Transverse colon (tissue), 4 donors: ENCODE results near the gene CSPG5. TPM values are rescaled to one million over a fixed set of nuclear protein-coding genes. Genes with fewer than 3 reads are reported as not detected.

Experiments used
- DNase-seq: peaks from one replicate; pipeline ENCODE4 v3.0.0-alpha.2; 2019
- H3K27ac ChIP-seq, 4 donors: fragments of 200-600 bp; sonication (generic); 2 replicates each; pipeline ENCODE4 v1.5.1; 2016 to 2018; ENCODE audit warnings: inconsistent platforms in 4 of 4
- H3K27me3 ChIP-seq: fragments of 200-600 bp; sonication (generic); 2 replicates; pipeline ENCODE4 v1.5.1; 2017; ENCODE audit warnings: inconsistent platforms
- H3K36me3 ChIP-seq, 4 donors: fragments of 200-600 bp; sonication (generic); 2 replicates each; pipeline ENCODE4 v1.5.1; 2017 to 2019; ENCODE audit warnings: inconsistent platforms in 4 of 4
- H3K4me1 ChIP-seq, 4 donors: fragments of 200-600 bp; sonication (generic); 2 replicates each; pipeline ENCODE4 v1.5.1; 2017 to 2020; ENCODE audit warnings: inconsistent platforms in 4 of 4
- H3K4me3 ChIP-seq, 4 donors: fragments of 200-600 bp; sonication (generic); 1 replicate in 1 of 4; 2 replicates in 3 of 4; pipeline versions ENCODE4 v1.5.1 to v1.6.1; 2017 to 2019; ENCODE audit warnings: inconsistent platforms in 4 of 4
- H3K9me3 ChIP-seq, 2 donors: fragments of 200-600 bp; sonication (generic); 2 replicates each; pipeline ENCODE4 v1.5.1; 2017 to 2019; ENCODE audit warnings: inconsistent platforms in 2 of 2
- EP300 ChIP-seq: sonication (generic); formaldehyde crosslinking; IDR thresholded peaks from one replicate; pipeline ENCODE4 v1.6.1; 2017; ENCODE audit warnings: antibody characterized with exemption, low read depth
- POLR2A ChIP-seq: fragments of 450-650 bp; IDR thresholded peaks from one replicate; pipeline ENCODE4 v1.6.1; 2016; ENCODE audit warnings: antibody characterized with exemption, mild to moderate bottlenecking, moderate library complexity
- POLR2AphosphoS5 ChIP-seq, 3 donors: sonication (generic); formaldehyde crosslinking; IDR thresholded peaks; one replicate each; pipeline ENCODE4 v1.6.1; 2016; ENCODE audit warnings: antibody characterized with exemption in 3 of 3
- WGBS, 2 donors: methylation state at CpG; one replicate each; pipeline ENCODE4 v1.1.5; 2018; ENCODE audit warnings: low coverage in 1 of 2; 5-methylcytosine and 5-hydroxymethylcytosine counted together
- in situ Hi-C, 4 donors: fragments of 200-750 bp; cut with MboI; loops; one replicate each; pipeline versions ENCODE4 v1.15.0 to v1.15.1; 2017; ENCODE audit warnings: low sequenced_read_pairs in 3 of 4, low pct_ligation_motif_present in 1 of 4, low pct_unique_long_range_greater_than_20kb in 1 of 4
- intact Hi-C: fragments of 100-400 bp; cut with DNase I; formaldehyde crosslinking; loops from one replicate; pipeline ENCODE4 v1.15.1; 2023; ENCODE audit warnings: low total_unique reads
- total RNA-seq, 4 donors: library from RNA; depleted of rRNA; stranded (reverse); fragments of >200 nt; gene quantifications; one replicate each; pipeline ENCODE4 v1.1.0, GENCODE V29; 2016
- TF ChIP-seq, protein P1 (sequence below), 5 experiments: fragments of 200-600 bp in 3 of 5; fragments of 450-650 bp in 2 of 5; sonication (generic) in 3 of 5; IDR thresholded peaks; 1 replicate in 2 of 5; 2 replicates in 3 of 5; pipeline ENCODE4 v1.5.1; 2016 to 2017; ENCODE audit warnings: antibody characterized with exemption in 5 of 5, inconsistent platforms in 3 of 5, mild to moderate bottlenecking in 2 of 5, moderate library complexity in 1 of 5

The CSPG5 gene
- total RNA-seq, 4 donors from 2014 or later: 0.60 to 2.6 (median 0.96) TPM; not detected in 1

DNA sequence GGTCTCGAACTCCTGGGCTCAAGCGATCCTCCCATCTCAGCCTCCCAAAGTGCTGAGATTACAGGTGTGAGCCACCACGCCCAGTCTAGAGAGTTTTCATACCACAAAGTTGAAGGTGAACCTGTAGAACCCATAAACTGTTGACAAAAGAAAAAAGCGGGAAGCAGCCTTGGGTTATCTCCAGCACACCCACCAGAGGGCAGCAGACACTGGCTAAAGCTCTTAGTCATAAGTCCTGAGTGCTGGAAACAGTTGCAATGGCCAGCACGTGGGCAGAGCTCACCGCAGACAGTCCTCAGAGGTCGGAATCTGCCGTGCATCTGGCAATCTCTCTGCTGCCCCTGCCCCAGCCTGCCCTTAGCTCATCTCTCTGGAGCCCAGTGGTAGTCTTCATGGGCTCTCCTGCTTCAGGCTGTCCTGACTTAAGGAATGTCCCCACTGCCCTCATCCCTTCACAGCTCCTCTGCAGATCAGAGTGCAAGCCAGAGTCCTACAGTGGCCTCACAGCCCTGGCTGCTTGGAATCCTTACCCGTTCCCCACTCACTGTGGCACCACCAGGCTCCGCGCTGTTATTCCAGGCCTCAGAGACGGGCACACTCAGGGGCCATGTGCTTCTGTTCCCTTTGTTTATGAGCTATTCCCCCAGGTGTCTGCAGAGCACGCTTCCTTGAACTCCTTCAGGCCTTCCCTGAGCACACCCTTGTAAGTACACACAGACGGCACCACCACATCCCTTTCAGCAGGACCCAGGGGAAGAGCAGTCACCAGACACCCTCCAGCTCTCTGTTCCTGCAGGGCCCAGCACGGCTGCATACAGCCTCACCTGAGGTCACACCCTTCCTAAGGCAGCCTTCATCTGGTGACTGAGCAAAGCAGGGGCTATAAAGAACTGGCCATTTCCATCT is 56.3 kb downstream of the CSPG5 start:
- DNase-seq: peak; percentile 86
- peaks cover 0 to 6% (median 5%) of the 10 kb centered on the region in 4 donors for H3K4me1 ChIP-seq
- no peak overlapping the region for H3K27ac ChIP-seq
- TF ChIP-seq, protein P1, sequence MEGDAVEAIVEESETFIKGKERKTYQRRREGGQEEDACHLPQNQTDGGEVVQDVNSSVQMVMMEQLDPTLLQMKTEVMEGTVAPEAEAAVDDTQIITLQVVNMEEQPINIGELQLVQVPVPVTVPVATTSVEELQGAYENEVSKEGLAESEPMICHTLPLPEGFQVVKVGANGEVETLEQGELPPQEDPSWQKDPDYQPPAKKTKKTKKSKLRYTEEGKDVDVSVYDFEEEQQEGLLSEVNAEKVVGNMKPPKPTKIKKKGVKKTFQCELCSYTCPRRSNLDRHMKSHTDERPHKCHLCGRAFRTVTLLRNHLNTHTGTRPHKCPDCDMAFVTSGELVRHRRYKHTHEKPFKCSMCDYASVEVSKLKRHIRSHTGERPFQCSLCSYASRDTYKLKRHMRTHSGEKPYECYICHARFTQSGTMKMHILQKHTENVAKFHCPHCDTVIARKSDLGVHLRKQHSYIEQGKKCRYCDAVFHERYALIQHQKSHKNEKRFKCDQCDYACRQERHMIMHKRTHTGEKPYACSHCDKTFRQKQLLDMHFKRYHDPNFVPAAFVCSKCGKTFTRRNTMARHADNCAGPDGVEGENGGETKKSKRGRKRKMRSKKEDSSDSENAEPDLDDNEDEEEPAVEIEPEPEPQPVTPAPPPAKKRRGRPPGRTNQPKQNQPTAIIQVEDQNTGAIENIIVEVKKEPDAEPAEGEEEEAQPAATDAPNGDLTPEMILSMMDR (IDR thresholded peaks at IDR 0.05): peak; percentile 85 to 97 (median 90)
- TF ChIP-seq POLR2A (no peak), POLR2AphosphoS5 (IDR thresholded peaks at IDR 0.05) (peak in 1 of 3 donors; percentile 40), EP300 (no peak)
- intact Hi-C loops: loop anchor here (2.0 kb wide), 1 partner anchor 266 kb away; no protein-coding TSS in a partner anchor
- H3K27me3 ChIP-seq: no peaks in the 10 kb centered on the region
- no peaks in the 10 kb centered on the region for H3K36me3 ChIP-seq
- 0 to 33% methylated on average over 4 to 15 of the region's 15 CpGs for WGBS, 2 donors
- no peak overlapping the region for H3K4me3 ChIP-seq
- in situ Hi-C loops: loop anchor here (5.0 to 10.0 kb wide), 3 partner anchors 262 to 270 kb away; partner anchors contain the start of gene SMARCC1 (in 1 of the 4)
- H3K9me3 ChIP-seq: no peaks in the 10 kb centered on the region

GRCh38 chr3:47520756-47521155 is 57.9 kb downstream of the CSPG5 start:
- no peak overlapping the region for H3K4me3 ChIP-seq
- in situ Hi-C loops: loop anchor here (5.0 to 10.0 kb wide), 3 partner anchors 264 to 272 kb away; partner anchors contain the start of gene SMARCC1 (in 1 of the 4)

GRCh38 chr3:47517937-47518336 is 60.7 kb downstream of the CSPG5 start:
- in situ Hi-C loops: no loop called here
- TF ChIP-seq EP300: no peak
- no peak for TF ChIP-seq POLR2A
- TF ChIP-seq, protein P1 (IDR thresholded peaks at IDR 0.05): no peak
- no peak for TF ChIP-seq POLR2AphosphoS5 (IDR thresholded peaks at IDR 0.05)
- intact Hi-C loops: no loop called here
- H3K9me3 ChIP-seq: no peaks in the 10 kb centered on the region
- no peak overlapping the region for H3K4me3 ChIP-seq
- H3K27ac ChIP-seq: no peak overlapping the region
- no peak for DNase-seq
- no peaks in the 10 kb centered on the region for H3K36me3 ChIP-seq
- 93 to 97% methylated on average over 2 of the region's 2 CpGs for WGBS, 2 donors
- H3K4me1 ChIP-seq: peaks cover 0 to 12% (median 7%) of the 10 kb centered on the region in 4 donors
- H3K27me3 ChIP-seq: no peaks in the 10 kb centered on the region

More at GRCh38 chr3:47520756-47521155, 57.9 kb downstream of the CSPG5 start:
- Histone ChIP-seq H3K27me3 (no peaks in the 10 kb centered on the region), H3K27ac (no peak overlapping the region), H3K4me1 (peaks cover 0 to 6% (median 5%) of the 10 kb centered on the region in 4 donors), H3K36me3 (no peaks in the 10 kb centered on the region), H3K9me3 (no peaks in the 10 kb centered on the region)
- intact Hi-C loops: no loop called here
- TF ChIP-seq POLR2AphosphoS5 (IDR thresholded peaks at IDR 0.05) (no peak), EP300 (no peak), POLR2A (no peak)
- TF ChIP-seq, protein P1 (IDR thresholded peaks at IDR 0.05): no peak
- DNase-seq: no peak

- Histone ChIP-seq H3K4me1 (peaks cover 0 to 18% (median 12%) of the 10 kb centered on the region in 4 donors), H3K36me3 (no peaks in the 10 kb centered on the region), H3K27me3 (no peaks in the 10 kb centered on the region), H3K27ac (no peak overlapping the region), H3K9me3 (no peaks in the 10 kb centered on the region), H3K4me3 (no peak overlapping the region)
- WGBS, 2 donors: 74 to 76% methylated on average over 4 to 5 of the region's 5 CpGs
- no peak for DNase-seq
- intact Hi-C loops: no loop called here
- in situ Hi-C loops: no loop called here
- no peak for TF ChIP-seq POLR2AphosphoS5 (IDR thresholded peaks at IDR 0.05)
- no peak for TF ChIP-seq POLR2A
- no peak for TF ChIP-seq EP300
- TF ChIP-seq, protein P1 (IDR thresholded peaks at IDR 0.05): no peak
Measured at GRCh38 chr3:47515864-47516319, 62.8 kb downstream of the CSPG5 start.
